GM19395 (cell line): ENCODE results near the gene CTIF.
"Not testable (repeated sequence)": the region's sequence is repeated elsewhere in the genome, so short reads cannot be mapped to it uniquely, and the experiment has no call there.

Source experiments
- ATAC-seq: cut with Tn5 transposase; IDR thresholded peaks from one replicate; pipeline ENCODE4 v1.9.1; 2021; ENCODE audit warnings: mild to moderate bottlenecking, moderate library complexity; ENCODE audit not compliant: unreplicated experiment

CTIF gene

DNA sequence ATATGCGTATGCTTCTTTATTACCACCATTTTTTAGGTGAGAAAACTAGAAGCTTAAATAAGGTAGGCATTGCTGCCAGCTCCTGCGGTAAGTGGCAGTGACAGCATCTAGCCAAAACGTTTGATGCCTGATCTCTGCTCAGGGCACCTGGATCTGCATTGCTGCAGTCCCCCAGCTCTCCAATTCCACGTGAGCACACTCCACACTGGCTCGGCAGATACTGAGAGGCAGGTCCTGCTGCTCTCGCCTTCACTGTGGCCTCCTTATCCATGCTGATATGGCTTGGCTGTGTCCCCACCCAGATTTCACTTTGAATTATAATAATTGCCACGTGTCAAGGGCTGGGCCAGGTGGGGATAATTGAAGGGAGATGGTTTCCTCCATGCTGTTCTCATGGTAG lies 160.9 kb downstream of the CTIF start:
- ATAC-seq: no peak

- ATAC-seq: no peak
Measured at GRCh38 chr18:48700446-48700845, 161.6 kb downstream of the CTIF start.

DNA sequence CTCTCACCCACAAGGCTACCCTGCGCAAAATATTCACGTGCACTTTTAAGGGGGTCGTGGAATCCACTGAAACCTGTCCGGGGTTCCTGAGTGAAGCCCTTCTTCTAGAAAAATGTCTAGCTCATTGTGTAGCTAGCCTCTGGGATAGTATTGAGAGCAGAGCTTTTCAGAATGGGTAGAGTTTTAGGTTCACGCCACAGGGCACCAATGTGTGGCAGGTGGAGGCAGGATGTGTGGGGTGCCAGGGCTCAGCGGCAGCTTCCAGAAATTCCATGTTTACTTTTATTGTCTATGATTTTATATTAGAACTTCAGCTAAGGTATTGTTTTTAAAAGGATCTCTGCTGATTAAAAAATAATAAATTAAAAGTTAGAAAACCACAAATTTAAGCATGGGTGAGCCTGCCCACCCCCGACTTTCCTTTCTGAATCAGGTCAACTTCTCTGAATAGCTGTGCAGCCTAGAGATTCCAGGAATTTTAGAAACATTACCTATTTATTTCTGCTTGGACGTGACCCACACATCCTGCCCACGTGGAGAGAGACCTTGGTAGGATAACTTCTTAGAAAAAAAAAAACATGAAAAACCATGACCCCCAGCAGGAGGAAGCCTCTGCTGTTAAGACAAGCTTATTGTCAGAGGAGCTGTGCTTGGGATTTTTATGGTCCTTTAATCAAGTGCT lies 163.7 kb downstream of the CTIF start:
- ATAC-seq: no peak

GRCh38 chr18:48703028-48703386 lies 164.2 kb downstream of the CTIF start:
- no peak for ATAC-seq

GRCh38 chr18:48703418-48703817 lies 164.6 kb downstream of the CTIF start:
- no peak for ATAC-seq

- no peak for ATAC-seq
Measured at GRCh38 chr18:48705043-48705442, 166.2 kb downstream of the CTIF start.

DNA sequence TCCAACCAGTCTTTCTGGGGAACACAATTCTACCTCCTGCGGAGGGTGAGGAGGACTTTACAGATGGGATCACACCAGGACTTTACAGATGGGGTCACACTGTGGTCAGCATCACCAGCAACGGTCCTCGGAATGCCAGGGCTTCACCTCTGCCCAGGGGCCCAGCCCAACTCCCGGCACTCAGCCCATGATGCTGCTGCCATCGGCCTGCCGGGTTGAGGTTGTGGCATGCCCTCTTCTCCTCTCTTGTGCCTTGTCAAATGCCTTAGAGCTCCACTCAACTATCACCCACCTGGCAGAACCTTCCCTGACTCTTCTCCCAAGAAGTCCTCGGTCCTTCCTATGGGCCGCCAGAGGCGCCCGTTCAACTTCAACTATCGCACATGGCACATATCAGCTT lies 166.7 kb downstream of the CTIF start:
- no peak for ATAC-seq

- ATAC-seq: no peak
Measured at GRCh38 chr18:48706731-48707130, 167.9 kb downstream of the CTIF start.

DNA sequence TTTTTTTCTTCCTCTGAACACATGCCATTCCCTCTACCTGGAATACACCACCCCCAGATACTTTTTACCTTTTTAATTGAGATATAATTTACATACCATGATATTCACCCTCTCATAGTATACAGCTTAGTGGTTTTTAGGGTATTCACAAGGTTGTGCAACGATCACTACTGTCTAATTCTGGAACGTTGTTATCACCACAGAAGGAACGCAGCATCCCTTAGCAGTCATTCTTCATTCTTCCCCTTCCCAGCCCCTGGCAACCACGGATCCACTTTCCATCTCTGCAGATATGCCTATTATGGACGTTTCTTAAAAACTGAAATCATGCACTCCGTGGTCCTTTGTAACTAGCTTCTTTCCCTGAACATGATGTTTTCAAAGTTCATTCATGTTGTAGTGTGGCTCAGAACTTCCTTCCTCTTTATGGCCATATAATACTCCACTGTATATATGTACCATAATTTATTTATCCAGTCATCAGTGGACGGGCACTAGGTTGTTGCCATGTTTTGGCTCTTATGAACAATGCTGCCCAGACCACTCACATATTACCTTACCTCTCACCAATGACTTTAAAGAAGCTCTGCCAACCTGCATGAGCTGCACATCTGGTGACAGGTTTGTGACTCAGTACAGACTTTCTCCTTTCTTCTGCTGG lies 168.9 kb downstream of the CTIF start:
- no peak for ATAC-seq

DNA sequence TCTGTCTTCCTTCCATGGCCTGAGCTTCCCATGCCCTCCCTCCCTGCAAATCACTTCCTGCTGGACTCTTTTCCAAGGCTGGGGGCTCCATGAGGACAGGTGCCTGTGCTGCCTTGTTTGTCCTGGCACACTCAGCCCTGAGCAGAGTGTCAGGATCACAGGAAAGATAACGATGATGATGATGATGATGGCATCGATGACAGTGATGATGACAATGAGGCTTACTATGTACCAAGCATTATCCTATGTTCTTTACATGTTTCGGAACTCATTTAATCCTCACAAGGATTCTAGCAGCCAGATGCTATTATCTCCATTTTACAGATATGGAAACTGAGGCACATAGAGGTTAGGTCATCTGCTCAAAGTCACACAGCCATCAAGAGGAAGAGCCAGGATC lies 170.0 kb downstream of the CTIF start:
- ATAC-seq: no peak

DNA sequence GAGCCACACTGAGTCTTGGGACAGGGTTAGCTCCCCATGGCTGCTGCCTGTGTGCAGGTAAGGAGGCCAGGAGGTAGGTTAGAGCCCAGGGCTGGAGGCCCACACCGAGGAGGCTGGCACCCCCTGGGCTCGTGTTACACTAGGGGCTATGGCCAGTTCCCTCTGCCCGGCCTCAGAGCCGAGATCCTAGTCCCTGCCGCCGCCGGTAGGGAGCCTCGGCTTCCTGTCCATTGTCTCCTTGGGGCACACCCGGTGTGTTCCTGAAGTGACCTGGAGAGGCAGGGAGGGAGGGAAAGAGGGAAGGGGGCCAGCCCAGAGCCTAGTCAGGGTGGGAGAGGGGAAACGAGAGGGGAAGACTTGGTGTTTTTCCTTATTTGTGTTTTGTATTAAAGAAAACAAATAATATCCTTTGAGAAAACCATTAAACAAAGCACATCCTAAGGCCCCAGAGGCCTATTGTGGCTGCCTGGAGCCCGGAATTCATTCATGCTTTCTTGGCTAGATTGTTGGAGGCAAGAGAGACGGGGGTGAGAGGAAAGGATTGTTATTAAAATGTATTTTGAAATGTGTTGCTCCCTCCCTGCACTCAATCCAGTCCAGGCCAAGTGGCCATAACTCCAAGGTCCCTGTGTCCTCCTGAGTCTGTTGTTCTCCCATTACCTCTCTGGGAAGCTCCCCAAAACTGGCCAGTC lies 170.7 kb downstream of the CTIF start:
- no peak for ATAC-seq

GRCh38 chr18:48711651-48712486 lies 173.0 kb downstream of the CTIF start:
- ATAC-seq: no peak

GRCh38 chr18:48713309-48713708 lies 174.5 kb downstream of the CTIF start:
- no peak for ATAC-seq

DNA sequence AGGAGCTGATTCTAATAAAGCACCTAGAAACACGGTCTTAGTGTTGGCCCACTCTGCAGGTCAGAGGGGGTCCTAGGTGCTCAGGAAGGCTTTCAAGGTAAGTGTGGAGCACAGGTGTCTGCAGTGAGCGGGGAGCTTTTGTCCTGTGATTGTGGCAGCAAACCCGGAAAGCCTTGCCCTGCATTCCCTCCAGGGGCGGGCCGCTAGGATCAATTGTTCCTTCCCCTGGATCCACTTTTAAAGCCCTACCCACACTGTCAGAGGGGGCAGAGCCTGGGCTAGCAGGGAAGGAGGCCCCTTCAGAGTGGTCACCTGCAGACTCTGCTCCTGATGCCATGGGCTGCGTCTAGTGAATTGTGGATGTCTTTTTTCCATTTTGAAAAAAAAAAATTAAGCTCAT lies 176.0 kb downstream of the CTIF start:
- no peak for ATAC-seq

DNA sequence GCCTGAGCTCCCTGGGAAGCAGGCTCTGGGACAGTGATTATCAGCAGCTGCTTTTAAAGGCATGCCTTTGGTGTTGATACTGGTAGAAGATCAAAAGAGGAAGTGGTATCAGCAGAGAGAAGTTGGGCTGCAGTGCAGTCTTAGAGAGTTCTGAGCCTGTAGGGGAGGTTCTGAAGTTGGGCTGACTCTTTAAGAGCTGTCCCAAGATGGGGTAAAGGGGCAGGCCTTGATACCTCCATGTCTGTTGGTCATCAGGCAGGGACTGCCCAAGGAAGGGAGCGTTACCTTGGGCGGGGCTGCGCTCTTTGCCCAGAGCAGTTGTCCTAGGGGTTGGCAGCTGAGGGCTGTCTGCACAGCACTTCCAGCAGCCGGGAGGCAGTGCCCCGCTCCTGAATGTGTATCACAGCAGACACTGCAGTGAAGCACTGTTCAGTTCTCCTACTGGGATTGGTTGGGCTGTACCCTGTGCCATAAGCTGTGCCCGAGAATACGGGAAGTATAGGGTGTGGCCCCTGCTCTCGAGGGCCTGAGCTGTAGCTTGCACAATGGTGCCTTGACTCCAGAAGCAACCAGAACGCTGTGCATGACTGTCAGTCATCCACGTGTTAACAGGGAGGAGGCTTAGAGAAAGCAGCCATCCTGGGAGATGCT lies 177.0 kb downstream of the CTIF start:
- ATAC-seq: no peak

- not testable (repeated sequence) for ATAC-seq
Measured at GRCh38 chr18:48717227-48717626, 178.4 kb downstream of the CTIF start.

DNA sequence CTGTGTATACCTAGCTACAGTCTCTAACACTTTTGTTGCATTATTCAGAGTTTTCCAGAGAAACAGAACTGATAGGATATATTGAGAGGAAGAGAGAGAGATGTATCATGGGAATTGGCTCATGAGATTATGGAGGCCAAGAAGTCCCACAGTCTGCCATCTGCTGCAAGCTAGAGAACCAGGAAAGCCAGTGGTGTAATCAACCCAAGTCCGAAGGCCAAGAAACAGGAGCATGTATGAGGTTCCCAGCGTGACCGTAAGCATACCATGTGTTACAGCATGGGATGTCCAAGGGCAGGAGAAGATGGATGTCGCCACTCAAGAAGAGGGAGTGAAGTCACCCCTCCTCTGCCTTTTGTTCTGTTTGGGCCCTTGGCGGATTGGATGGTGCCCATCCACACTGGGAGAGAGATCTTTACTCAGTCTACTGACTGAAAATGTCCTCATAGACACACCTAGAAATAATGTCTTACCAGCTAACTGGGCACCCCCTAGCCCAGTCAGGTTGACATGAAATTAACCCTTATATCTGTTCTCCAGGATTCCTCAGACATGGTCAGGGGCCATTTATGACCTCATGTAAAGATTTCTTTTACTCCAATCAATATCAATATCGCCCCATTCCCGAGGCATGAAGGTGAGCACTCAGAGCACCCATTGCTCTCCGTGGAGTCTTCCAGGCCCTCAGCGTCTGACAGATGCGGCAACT lies 179.6 kb downstream of the CTIF start:
- ATAC-seq: no peak

- ATAC-seq: no peak
Measured at GRCh38 chr18:48719388-48719787, 180.6 kb downstream of the CTIF start.

GRCh38 chr18:48719974-48720654 lies 181.3 kb downstream of the CTIF start:
- no peak for ATAC-seq

GRCh38 chr18:48720655-48721025 lies 181.8 kb downstream of the CTIF start:
- no peak for ATAC-seq
